NCI-H774 (cell line): Measurements from ENCODE around the gene SCN8A.
"Not testable (repeated sequence)": the region's sequence is repeated elsewhere in the genome, so short reads cannot be mapped to it uniquely, and the experiment has no call there.

Source experiments
- DNase-seq: peaks from one replicate; lab custom pipeline; 2025; lab: John Stamatoyannopoulos, UW

SCN8A gene

GRCh38 chr12:51771008-51771407 is 180.0 kb downstream of the SCN8A start:
- no peak for DNase-seq

- no peak for DNase-seq
These were observed 182.3 kb downstream of the SCN8A start for GRCh38 chr12:51773145-51773869.

GRCh38 chr12:51774933-51775332 is 183.9 kb downstream of the SCN8A start:
- no peak for DNase-seq

- DNase-seq: no peak
These were observed 186.4 kb downstream of the SCN8A start for GRCh38 chr12:51777457-51777856.

- no peak for DNase-seq
These were observed 186.9 kb downstream of the SCN8A start for GRCh38 chr12:51777973-51778372.

- DNase-seq: no peak
These were observed 188.8 kb downstream of the SCN8A start for GRCh38 chr12:51779876-51780275.

GRCh38 chr12:51784688-51785087 is 193.7 kb downstream of the SCN8A start:
- no peak for DNase-seq

GRCh38 chr12:51785906-51786305 is 194.9 kb downstream of the SCN8A start:
- DNase-seq: no peak

- no peak for DNase-seq
These were observed 197.8 kb downstream of the SCN8A start for GRCh38 chr12:51788876-51789275.

GRCh38 chr12:51792417-51792816 is 201.4 kb downstream of the SCN8A start:
- no peak for DNase-seq

GRCh38 chr12:51793201-51793600 is 202.2 kb downstream of the SCN8A start:
- DNase-seq: no peak

- DNase-seq: no peak
These were observed 206.3 kb downstream of the SCN8A start for GRCh38 chr12:51797301-51797700.

- DNase-seq: not testable (repeated sequence)
These were observed 207.0 kb downstream of the SCN8A start for GRCh38 chr12:51798051-51798450.

- no peak for DNase-seq
These were observed 207.5 kb downstream of the SCN8A start for GRCh38 chr12:51798501-51798900.

GRCh38 chr12:51801027-51801426 is 210.0 kb downstream of the SCN8A start:
- no peak for DNase-seq

GRCh38 chr12:51806896-51807295 is 215.9 kb downstream of the SCN8A start:
- DNase-seq: no peak

GRCh38 chr12:51809193-51809592 is 218.2 kb downstream of the SCN8A start:
- DNase-seq: no peak

GRCh38 chr12:51811203-51812202 is 220.5 kb downstream of the SCN8A start:
- DNase-seq: peak; percentile 45

GRCh38 chr12:51812871-51813270 is 221.8 kb downstream of the SCN8A start:
- DNase-seq: no peak

- no peak for DNase-seq
These were observed 222.9 kb downstream of the SCN8A start for GRCh38 chr12:51813931-51814310.

- DNase-seq: peak; percentile 71
These were observed 223.5 kb downstream of the SCN8A start for GRCh38 chr12:51814311-51815088.

GRCh38 chr12:51815571-51815970 is 224.5 kb downstream of the SCN8A start:
- DNase-seq: no peak
